H9 (cell line): ENCODE measurements around the gene LRP2. TPM values are rescaled to one million over a fixed set of nuclear protein-coding genes. Genes with fewer than 3 reads are reported as not detected.

ENCODE experiments used
- DNase-seq: peaks from one replicate; pipeline ENCODE4 v3.0.0-alpha.2; 2017
- H2AFZ ChIP-seq: one replicate; pipeline ENCODE4 v1.6.1; 2013; ENCODE audit warnings: mild to moderate bottlenecking, low read length, control low read depth, moderate library complexity
- H2AK5ac ChIP-seq: 2 replicates; pipeline ENCODE4 v1.6.1; 2013; ENCODE audit warnings: low read length, control low read depth, mixed read lengths; ENCODE audit not compliant: insufficient read length
- H2BK120ac ChIP-seq: one replicate; pipeline ENCODE4 v1.6.1; 2013; ENCODE audit warnings: low read depth, mild to moderate bottlenecking, low read length, control low read depth, inconsistent platforms; ENCODE audit not compliant: poor library complexity, severe bottlenecking
- H2BK12ac ChIP-seq: 2 replicates; pipeline ENCODE4 v1.6.1; 2013; ENCODE audit warnings: low read length, control low read depth, mixed read lengths, low read depth; ENCODE audit not compliant: insufficient read length
- H2BK15ac ChIP-seq: 2 replicates; pipeline ENCODE4 v1.6.1; 2013; ENCODE audit warnings: low read depth, low read length, control low read depth
- H2BK20ac ChIP-seq: one replicate; pipeline ENCODE4 v1.6.1; 2013; ENCODE audit warnings: low read depth, mild to moderate bottlenecking, low read length, control low read depth, inconsistent platforms; ENCODE audit not compliant: poor library complexity, severe bottlenecking
- H2BK5ac ChIP-seq: 2 replicates; pipeline ENCODE4 v1.6.1; 2013; ENCODE audit warnings: low read length, control low read depth, mixed read lengths; ENCODE audit not compliant: insufficient read length
- H3K14ac ChIP-seq: 2 replicates; pipeline ENCODE4 v1.6.1; 2013; ENCODE audit warnings: low read length, control low read depth; ENCODE audit not compliant: insufficient read depth
- H3K18ac ChIP-seq: 2 replicates; pipeline ENCODE4 v1.6.1; 2013; ENCODE audit warnings: low read depth, mild to moderate bottlenecking, mixed read lengths, low read length, control low read depth; ENCODE audit not compliant: insufficient read length
- H3K23ac ChIP-seq: 2 replicates; pipeline ENCODE4 v1.6.1; 2013; ENCODE audit warnings: low read length, control low read depth, mixed read lengths, low read depth; ENCODE audit not compliant: insufficient read length
- H3K23me2 ChIP-seq: 2 replicates; pipeline ENCODE4 v1.6.1; 2013; ENCODE audit warnings: low read depth, mild to moderate bottlenecking, mixed read lengths, low read length, control low read depth; ENCODE audit not compliant: insufficient read length, poor library complexity, severe bottlenecking
- H3K27ac ChIP-seq: 2 replicates; pipeline ENCODE4 v1.5.1; 2013; ENCODE audit warnings: low read length, control low read depth, mixed read lengths, low read depth; ENCODE audit not compliant: insufficient read length
- H3K27me3 ChIP-seq: 2 replicates; pipeline ENCODE4 v1.6.1; 2013; ENCODE audit warnings: low read length, control low read depth, inconsistent platforms; ENCODE audit not compliant: insufficient read depth
- H3K4ac ChIP-seq: 2 replicates; pipeline ENCODE4 v1.6.1; 2013; ENCODE audit warnings: low read depth, mild to moderate bottlenecking, control low read depth, inconsistent platforms, low read length, moderate library complexity
- H3K4me1 ChIP-seq: 2 replicates; pipeline ENCODE4 v1.6.1; 2013; ENCODE audit warnings: low read length, control low read depth, inconsistent platforms; ENCODE audit not compliant: insufficient read depth
- H3K4me2 ChIP-seq: 2 replicates; pipeline ENCODE4 v1.6.1; 2013; ENCODE audit warnings: low read length, control low read depth, mixed read lengths; ENCODE audit not compliant: insufficient read length, insufficient read depth
- H3K56ac ChIP-seq: 2 replicates; pipeline ENCODE4 v1.6.1; 2013; ENCODE audit warnings: low read depth, mild to moderate bottlenecking, mixed read lengths, low read length, control low read depth; ENCODE audit not compliant: insufficient read length
- H3K79me1 ChIP-seq: 2 replicates; pipeline ENCODE4 v1.6.1; 2013; ENCODE audit warnings: low read depth, mild to moderate bottlenecking, moderate library complexity, low read length, control low read depth, inconsistent platforms; ENCODE audit not compliant: insufficient read depth, poor library complexity, severe bottlenecking
- H3K79me2 ChIP-seq: 2 replicates; pipeline ENCODE4 v1.6.1; 2013; ENCODE audit warnings: low read length, control low read depth, inconsistent platforms; ENCODE audit not compliant: insufficient read depth
- H3K9ac ChIP-seq: 2 replicates; pipeline ENCODE4 v1.6.1; 2013; ENCODE audit warnings: low read length, control low read depth, mixed read lengths; ENCODE audit not compliant: insufficient read length; ENCODE audit errors: extremely low read depth
- H3K9me3 ChIP-seq: one replicate; pipeline ENCODE4 v1.6.1; 2013; ENCODE audit warnings: low read depth, low read length, inconsistent platforms; ENCODE audit not compliant: control insufficient read depth
- H3T11ph ChIP-seq: one replicate; pipeline ENCODE4 v1.6.1; 2013; ENCODE audit warnings: mild to moderate bottlenecking, low read length, control low read depth, inconsistent platforms
- H4K20me1 ChIP-seq: one replicate; pipeline ENCODE4 v1.6.1; 2013; ENCODE audit not compliant: control insufficient read depth, insufficient read length, insufficient read depth
- H4K5ac ChIP-seq: 2 replicates; pipeline ENCODE4 v1.6.1; 2013; ENCODE audit warnings: low read depth, mild to moderate bottlenecking, mixed read lengths, low read length, control low read depth; ENCODE audit not compliant: insufficient read length
- H4K8ac ChIP-seq: replicated peaks from 2 replicates; pipeline ENCODE4 v1.6.1; 2013; ENCODE audit warnings: low read length, control low read depth, mixed read lengths, low read depth; ENCODE audit not compliant: insufficient read length
- H4K91ac ChIP-seq: 2 replicates; pipeline ENCODE4 v1.6.1; 2013; ENCODE audit warnings: low read depth, mild to moderate bottlenecking, moderate library complexity, mixed read lengths, low read length, control low read depth; ENCODE audit not compliant: insufficient read length
- H3K27ac Mint-ChIP-seq, 3 experiments: 2 replicates in 2 of 3; 3 replicates in 1 of 3; pipeline ENCODE4 v1.8.0; 2020 to 2021; ENCODE audit warnings: mixed read lengths in 3 of 3, mild to moderate bottlenecking in 1 of 3, moderate library complexity in 1 of 3
- H3K27me3 Mint-ChIP-seq: 2 replicates; pipeline ENCODE4 v1.8.0; 2021; ENCODE audit warnings: low read depth, mild to moderate bottlenecking, moderate library complexity, mixed read lengths
- H3K36me3 Mint-ChIP-seq, 3 experiments: 2 replicates in 2 of 3; 3 replicates in 1 of 3; pipeline ENCODE4 v1.8.0; 2020 to 2021; ENCODE audit warnings: low read depth in 3 of 3, mixed read lengths in 3 of 3; ENCODE audit not compliant: insufficient read depth in 1 of 3
- H3K4me1 Mint-ChIP-seq, 2 experiments: 2 replicates each; pipeline ENCODE4 v1.8.0; 2020; ENCODE audit warnings: mixed read lengths in 2 of 2
- H3K4me3 Mint-ChIP-seq, 2 experiments: 2 replicates in 1 of 2; 3 replicates in 1 of 2; pipeline ENCODE4 v1.8.0; 2020 to 2021; ENCODE audit warnings: mild to moderate bottlenecking in 2 of 2, mixed read lengths in 2 of 2, moderate library complexity in 1 of 2
- H3K9me3 Mint-ChIP-seq, 2 experiments: 2 replicates in 1 of 2; 3 replicates in 1 of 2; pipeline ENCODE4 v1.8.0; 2020; ENCODE audit warnings: mild to moderate bottlenecking in 2 of 2, mixed read lengths in 2 of 2, moderate library complexity in 1 of 2
- WGBS: extraction: QIAGEN DNeasy Blood & Tissue Kit; methylation state at CpG from one replicate; pipeline ENCODE4 v1.1.7; 2013; ENCODE audit warnings: missing lambda C conversion rate, low lambda C conversion rate, mixed read lengths; ENCODE audit not compliant: insufficient read length; ENCODE audit errors: extremely low coverage; 5-methylcytosine and 5-hydroxymethylcytosine counted together
- total RNA-seq: library from RNA; stranded (reverse); gene quantifications from 2 replicates; pipeline ENCODE4 v1.2.1, GENCODE V29; 2021
- TF ChIP-seq, protein P1 (sequence below): fragments of 200-600 bp; sonication (generic); conservative IDR thresholded peaks from 3 replicates; pipeline ENCODE4 v1.8.0; 2021; ENCODE audit warnings: antibody characterized with exemption, mild to moderate bottlenecking

Gene LRP2
- total RNA-seq, 1 experiment from 2014 or later, result 1.4 TPM

DNA sequence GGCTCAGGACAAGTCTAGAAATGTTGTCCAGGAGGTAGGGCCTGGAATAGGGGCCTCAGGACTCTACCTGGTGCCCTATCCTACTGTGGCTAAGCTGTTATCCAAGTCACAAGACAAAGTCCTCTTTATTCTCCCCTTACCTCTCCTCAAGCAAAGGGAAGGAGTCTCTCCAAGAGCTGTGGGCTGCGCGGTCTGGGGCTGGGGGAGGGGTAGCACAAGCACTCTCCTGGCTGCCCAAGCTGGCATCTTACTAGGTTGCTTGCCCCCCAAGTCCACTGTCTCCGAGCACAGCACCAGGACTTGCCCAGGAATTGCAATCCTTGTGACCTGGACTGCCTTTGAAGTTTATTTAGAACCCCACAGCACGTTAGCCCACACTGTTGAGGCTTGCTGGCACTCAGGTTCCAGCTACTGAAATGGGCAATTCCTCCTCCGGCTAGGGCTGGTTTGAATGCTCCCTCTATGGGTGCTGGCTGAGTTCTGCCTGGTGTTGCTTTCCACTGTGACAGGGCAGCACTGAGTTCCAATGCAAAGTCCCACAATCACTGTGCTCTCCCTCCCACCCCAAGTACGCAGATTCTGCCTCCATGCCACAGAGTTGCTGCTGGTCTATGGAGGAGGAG is 274.5 kb downstream of the LRP2 start:
- peak; percentile 47 for DNase-seq
- Histone ChIP-seq H4K20me1 (no peaks in the 10 kb centered on the region), H3T11ph (no peak overlapping the region), H2AK5ac (no peak overlapping the region), H3K14ac (no peak overlapping the region; the same call in 1 of the 2 replicates), H3K18ac (no peak overlapping the region), H3K79me1 (no peaks in the 10 kb centered on the region), H3K79me2 (no peaks in the 10 kb centered on the region), H3K4ac (no peak overlapping the region; the same call in 1 of the 2 replicates), H3K56ac (no peak overlapping the region), H2BK5ac (no peak overlapping the region), H2BK20ac (no peak overlapping the region), H3K27ac (no peak overlapping the region), H2AFZ (peak overlapping the region; percentile 89), H3K23ac (no peak overlapping the region), H3K27me3 (no peaks in the 10 kb centered on the region), H4K8ac (no peak overlapping the region), H2BK120ac (no peak overlapping the region), H4K91ac (no peak overlapping the region), H2BK12ac (no peak overlapping the region), H3K4me1 (no peaks in the 10 kb centered on the region), H2BK15ac (no peak overlapping the region), H3K9me3 (no peaks in the 10 kb centered on the region), H3K23me2 (no peaks in the 10 kb centered on the region), H3K9ac (no peak overlapping the region), H4K5ac (no peak overlapping the region), H3K4me2 (no peak overlapping the region)
- no peaks in the 10 kb centered on the region for H3K9me3 Mint-ChIP-seq
- TF ChIP-seq, protein P1, sequence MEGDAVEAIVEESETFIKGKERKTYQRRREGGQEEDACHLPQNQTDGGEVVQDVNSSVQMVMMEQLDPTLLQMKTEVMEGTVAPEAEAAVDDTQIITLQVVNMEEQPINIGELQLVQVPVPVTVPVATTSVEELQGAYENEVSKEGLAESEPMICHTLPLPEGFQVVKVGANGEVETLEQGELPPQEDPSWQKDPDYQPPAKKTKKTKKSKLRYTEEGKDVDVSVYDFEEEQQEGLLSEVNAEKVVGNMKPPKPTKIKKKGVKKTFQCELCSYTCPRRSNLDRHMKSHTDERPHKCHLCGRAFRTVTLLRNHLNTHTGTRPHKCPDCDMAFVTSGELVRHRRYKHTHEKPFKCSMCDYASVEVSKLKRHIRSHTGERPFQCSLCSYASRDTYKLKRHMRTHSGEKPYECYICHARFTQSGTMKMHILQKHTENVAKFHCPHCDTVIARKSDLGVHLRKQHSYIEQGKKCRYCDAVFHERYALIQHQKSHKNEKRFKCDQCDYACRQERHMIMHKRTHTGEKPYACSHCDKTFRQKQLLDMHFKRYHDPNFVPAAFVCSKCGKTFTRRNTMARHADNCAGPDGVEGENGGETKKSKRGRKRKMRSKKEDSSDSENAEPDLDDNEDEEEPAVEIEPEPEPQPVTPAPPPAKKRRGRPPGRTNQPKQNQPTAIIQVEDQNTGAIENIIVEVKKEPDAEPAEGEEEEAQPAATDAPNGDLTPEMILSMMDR, result no peak; the same call in 2 of the 3 replicates
- no CpG with 5 or more reads among the region's 6 CpGs for WGBS
- H3K4me1 Mint-ChIP-seq, result peaks cover 8 to 12% of the 10 kb centered on the region in 2 experiments
- no peaks in the 10 kb centered on the region for H3K36me3 Mint-ChIP-seq
- peaks cover 19% of the 10 kb centered on the region for H3K27me3 Mint-ChIP-seq
- no peak overlapping the region for H3K27ac Mint-ChIP-seq
- no peak overlapping the region for H3K4me3 Mint-ChIP-seq
